Esophagus muscularis mucosa (tissue), 4 donors: ENCODE data around the gene RAPGEF1. TPM values are rescaled to one million over a fixed set of nuclear protein-coding genes. Genes with fewer than 3 reads are reported as not detected.

Experiments
- DNase-seq: peaks from one replicate; pipeline ENCODE4 v3.0.0-alpha.2; 2017; ENCODE audit errors: extremely low spot score
- H3K27ac ChIP-seq, 4 donors: fragments of 200-600 bp; sonication (generic); replicated peaks in 1 of 4; 1 replicate in 3 of 4; 2 replicates in 1 of 4; pipeline ENCODE4 v1.5.1; 2016 to 2019; ENCODE audit warnings: mild to moderate bottlenecking in 1 of 4
- H3K27me3 ChIP-seq, 4 donors: fragments of 200-600 bp; sonication (generic); one replicate each; pipeline versions ENCODE4 v1.5.1 to v1.6.0; 2016 to 2019
- H3K36me3 ChIP-seq, 4 donors: fragments of 200-600 bp; sonication (generic); one replicate each; pipeline ENCODE4 v1.5.1; 2016 to 2019
- H3K4me1 ChIP-seq, 4 donors: fragments of 200-600 bp; sonication (generic); one replicate each; pipeline ENCODE4 v1.5.1; 2016 to 2019
- H3K4me3 ChIP-seq, 4 donors: fragments of 200-600 bp; sonication (generic); 1 replicate in 2 of 4; 2 replicates in 2 of 4; pipeline ENCODE4 v1.5.1; 2016 to 2019; ENCODE audit warnings: mild to moderate bottlenecking in 4 of 4, moderate library complexity in 1 of 4
- H3K9me3 ChIP-seq, 4 donors: fragments of 200-600 bp; sonication (generic); 1 replicate in 3 of 4; 2 replicates in 1 of 4; pipeline ENCODE4 v1.5.1; 2016 to 2019
- CTCF ChIP-seq, 3 experiments: fragments of 200-600 bp in 2 of 3; fragments of 450-650 bp in 1 of 3; sonication (generic) in 2 of 3; IDR thresholded peaks; one replicate each; pipeline ENCODE4 v1.5.1; 2017 to 2019; ENCODE audit warnings: antibody characterized with exemption in 3 of 3, mild to moderate bottlenecking in 2 of 3, moderate library complexity in 1 of 3
- EP300 ChIP-seq: sonication (generic); formaldehyde crosslinking; IDR thresholded peaks from one replicate; pipeline ENCODE4 v1.6.1; 2017; ENCODE audit warnings: antibody characterized with exemption
- POLR2A ChIP-seq: fragments of 450-650 bp; IDR thresholded peaks from one replicate; pipeline ENCODE4 v1.6.1; 2017; ENCODE audit warnings: antibody characterized with exemption, moderate library complexity, mild to moderate bottlenecking, low read depth
- POLR2AphosphoS5 ChIP-seq, 2 donors: sonication (generic); formaldehyde crosslinking; IDR thresholded peaks; one replicate each; pipeline ENCODE4 v1.6.1; 2017; ENCODE audit warnings: antibody characterized with exemption in 2 of 2
- WGBS: methylation state at CpG from one replicate; pipeline ENCODE4 v1.1.5; 2018; 5-methylcytosine and 5-hydroxymethylcytosine counted together
- intact Hi-C: fragments of 100-400 bp; cut with DNase I; formaldehyde crosslinking; loops from one replicate; pipeline ENCODE4 v1.15.1; 2023
- total RNA-seq, 4 donors: library from RNA; depleted of rRNA; stranded (reverse); fragments of >200 nt; gene quantifications; one replicate each; pipeline versions ENCODE4 v1.1.0 to v1.2.1, GENCODE V29; 2016

The RAPGEF1 gene
- total RNA-seq, 4 donors from 2014 or later = 66.6 to 138 (median 101) TPM

GRCh38 chr9:131650254-131650653 lies 89.6 kb downstream of the RAPGEF1 start:
- intact Hi-C loops = no loop called here
- Histone ChIP-seq H3K9me3 (no peaks in the 10 kb centered on the region), H3K27me3 (no peaks in the 10 kb centered on the region), H3K36me3 (peaks cover 0 to 35% (median 14%) of the 10 kb centered on the region in 4 donors), H3K4me3 (no peak overlapping the region), H3K27ac (peak overlapping the region; percentile 31 to 56 (median 39)), H3K4me1 (peaks cover 27 to 32% (median 29%) of the 10 kb centered on the region in 4 donors)
- DNase-seq = no peak
- 71% methylated on average over 4 of the region's 4 CpGs for WGBS
- TF ChIP-seq EP300 (peak; percentile 4), CTCF (IDR thresholded peaks at IDR 0.05) (no peak), POLR2AphosphoS5 (IDR thresholded peaks at IDR 0.05) (peak; percentile 59)

GRCh38 chr9:131649646-131650045 lies 90.2 kb downstream of the RAPGEF1 start:
- Histone ChIP-seq H3K9me3 (no peaks in the 10 kb centered on the region), H3K27me3 (no peaks in the 10 kb centered on the region), H3K27ac (peak overlapping the region; percentile 15 to 56 (median 34)), H3K4me3 (no peak overlapping the region), H3K36me3 (peaks cover 0 to 39% (median 15%) of the 10 kb centered on the region in 4 donors), H3K4me1 (peaks cover 27 to 33% (median 31%) of the 10 kb centered on the region in 4 donors)
- intact Hi-C loops = no loop called here
- no peak for DNase-seq
- 86% methylated on average over 6 of the region's 6 CpGs for WGBS
- no peak for TF ChIP-seq POLR2AphosphoS5 (IDR thresholded peaks at IDR 0.05)
- no peak for TF ChIP-seq CTCF (IDR thresholded peaks at IDR 0.05)
- TF ChIP-seq POLR2A = no peak
- TF ChIP-seq EP300 = no peak

- H3K27me3 ChIP-seq = no peaks in the 10 kb centered on the region
- no peak overlapping the region for H3K4me3 ChIP-seq
- intact Hi-C loops = no loop called here
- peaks cover 0 to 59% (median 32%) of the 10 kb centered on the region in 4 donors for H3K36me3 ChIP-seq
- H3K4me1 ChIP-seq = peaks cover 15 to 35% (median 24%) of the 10 kb centered on the region in 4 donors
- no peak for DNase-seq
- H3K9me3 ChIP-seq = no peaks in the 10 kb centered on the region
- TF ChIP-seq POLR2A (no peak), POLR2AphosphoS5 (IDR thresholded peaks at IDR 0.05) (no peak), EP300 (no peak), CTCF (IDR thresholded peaks at IDR 0.05) (no peak)
- peak overlapping the region in 3 of 4 donors; percentile 2 to 54 (median 29) for H3K27ac ChIP-seq
- WGBS = 57% methylated on average over 13 of the region's 13 CpGs
Observed at GRCh38 chr9:131645078-131645776, 94.6 kb downstream of the RAPGEF1 start.

GRCh38 chr9:131642496-131643083 lies 97.3 kb downstream of the RAPGEF1 start:
- Histone ChIP-seq H3K9me3 (no peaks in the 10 kb centered on the region), H3K27ac (no peak overlapping the region), H3K4me1 (peaks cover 11 to 33% (median 21%) of the 10 kb centered on the region in 4 donors), H3K36me3 (peaks cover 4 to 72% (median 42%) of the 10 kb centered on the region in 4 donors), H3K27me3 (no peaks in the 10 kb centered on the region), H3K4me3 (no peak overlapping the region)
- no peak for DNase-seq
- TF ChIP-seq CTCF (IDR thresholded peaks at IDR 0.05) = no peak
- TF ChIP-seq POLR2AphosphoS5 (IDR thresholded peaks at IDR 0.05) = no peak
- TF ChIP-seq POLR2A = no peak
- TF ChIP-seq EP300 = no peak
- WGBS = 98% methylated on average over 12 of the region's 13 CpGs
- intact Hi-C loops = no loop called here
